ENCODE results near the gene RBBP5. TPM values are rescaled to one million over a fixed set of nuclear protein-coding genes. Genes with fewer than 3 reads are reported as not detected.

Gene RBBP5
- total and polyA plus RNA-seq, 2 of the 4 experiments (the other 2 are of a cell fraction) = 7.3 to 37.5 TPM

GRCh38 chr1:205128050-205128449 is 6.3 kb upstream of the RBBP5 start:
- ChIA-PET POLR2A (ENCODE audit: unreplicated experiment) (no interaction called here), CTCF (no interaction called here)
- Histone ChIP-seq H4K91ac (ENCODE audit: insufficient read depth, low read depth, low read length) (no peak overlapping the region), H2BK5ac (ENCODE audit: low read depth, low read length, poor library complexity, severe bottlenecking) (no peak overlapping the region), H2AK5ac (ENCODE audit: low read depth, low read length) (no peak overlapping the region), H3K56ac (ENCODE audit: extremely low read depth, insufficient read depth, low read length) (no peak overlapping the region), H4K20me1 (ENCODE audit: insufficient read depth, low read length) (no peaks in the 10 kb centered on the region), H3K27me3 (ENCODE audit: control insufficient read depth, insufficient read depth, low read length) (no peaks in the 10 kb centered on the region), H4K5ac (ENCODE audit: low read depth, low read length) (no peak overlapping the region), H3K14ac (replicated peaks; ENCODE audit: low read depth, low read length) (no peak overlapping the region), H3K9ac (ENCODE audit: low read depth, low read length) (no peak overlapping the region), H3K79me1 (ENCODE audit: low read depth in 1 of 2, low read length in 2 of 2) (no peaks in the 10 kb centered on the region), H3K4me1 (ENCODE audit: control insufficient read depth, insufficient read depth, low read length) (no peaks in the 10 kb centered on the region), H3K4me3 (ENCODE audit: insufficient read depth, low read depth, low read length) (no peak overlapping the region), H3K23ac (ENCODE audit: low read depth, low read length) (no peak overlapping the region), H2BK120ac (ENCODE audit: low read depth, low read length) (no peak overlapping the region), H2AK9ac (replicated peaks; ENCODE audit: low read depth, low read length, poor library complexity) (no peak overlapping the region), H3K9me1 (ENCODE audit: insufficient read depth, low read length) (0 out of 2 replicates have a peak, but pooled peaks cover 5% of the 10 kb centered on the region), H2BK15ac (ENCODE audit: low read depth, low read length) (no peak overlapping the region), H2AFZ (replicated peaks; ENCODE audit: low read length, poor library complexity) (no peak overlapping the region), H4K8ac (ENCODE audit: low read depth in 2 of 2, low read length in 2 of 2) (no peak overlapping the region), H3K4me2 (ENCODE audit: low read depth, low read length) (no peak overlapping the region), H3K9me3 (ENCODE audit: control insufficient read depth, insufficient read depth, low read length) (no peaks in the 10 kb centered on the region), H3K27ac (ENCODE audit: insufficient read depth, low read length) (no peak overlapping the region), H3K4ac (ENCODE audit: low read depth, low read length) (no peak overlapping the region), H3K36me3 (ENCODE audit: control insufficient read depth, insufficient read depth, low read length) (no peaks in the 10 kb centered on the region), H3K18ac (ENCODE audit: low read depth, low read length) (no peak overlapping the region), H2BK20ac (ENCODE audit: low read depth, low read length) (no peak overlapping the region)
- ATAC-seq (ENCODE audit: low read depth) = no peak
- in situ Hi-C loops (cut with MboI; ENCODE audit: low sequenced_read_pairs) = no loop called here
- no peak for TF ChIP-seq RFX5 (IDR thresholded peaks at IDR 0.05; ENCODE audit: low read depth, low read length)
- intact Hi-C loops (cut with micrococcal nuclease) = no loop called here
- DNase-seq = no peak
- BruUV-seq (replicated peaks) = no TSS peak
- dilution Hi-C loops (cut with HindIII; ENCODE audit: low sequenced_read_pairs, unreplicated experiment) = no loop called here
- no CpG with 5 or more reads among the region's 2 CpGs for WGBS, 2 experiments (ENCODE audit: extremely low coverage in 2 of 2, insufficient read length in 1 of 2)

Data from IMR-90 (cell line).